SIG-M5 (cell line): ENCODE data around the gene XCR1.
"Not testable (repeated sequence)": the region's sequence is repeated elsewhere in the genome, so short reads cannot be mapped to it uniquely, and the experiment has no call there.

Experiments used
- DNase-seq: peaks from one replicate; lab custom pipeline; 2025; lab: John Stamatoyannopoulos, UW

The XCR1 gene

GRCh38 chr3:46027021-46027705 lies at the start of gene XCR1:
TSS of gene XCR1 (minus strand) at chr3:46027483. CDS start at chr3:46021947, 5,536 bp downstream.
- no peak for DNase-seq

DNA sequence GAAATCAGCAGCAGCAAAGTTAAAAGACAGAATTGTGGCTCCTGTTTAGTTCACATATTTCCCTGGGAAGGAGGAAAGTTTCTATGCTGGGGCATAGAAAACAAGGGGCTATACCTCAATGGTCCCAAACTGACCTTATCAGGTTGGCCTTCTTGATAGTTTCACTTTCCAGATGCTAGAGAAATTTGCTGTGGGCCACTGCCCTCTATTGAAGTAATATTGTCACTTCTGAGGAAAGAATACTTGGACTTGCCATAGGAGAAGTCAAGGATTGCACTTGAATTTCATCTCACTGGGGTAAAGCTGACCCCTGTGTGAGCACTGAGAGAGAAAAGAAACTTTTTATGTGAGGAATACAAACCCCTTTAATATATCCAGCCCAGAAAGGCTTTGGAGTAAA lies 49.3 kb upstream of the XCR1 start:
- DNase-seq: no peak

- no peak for DNase-seq
Observed at GRCh38 chr3:46075816-46076215, 48.5 kb upstream of the XCR1 start.

GRCh38 chr3:46071222-46071858 lies 44.1 kb upstream of the XCR1 start:
- DNase-seq: no peak

- DNase-seq: no peak
Observed at GRCh38 chr3:46070595-46071093, 43.4 kb upstream of the XCR1 start.

DNA sequence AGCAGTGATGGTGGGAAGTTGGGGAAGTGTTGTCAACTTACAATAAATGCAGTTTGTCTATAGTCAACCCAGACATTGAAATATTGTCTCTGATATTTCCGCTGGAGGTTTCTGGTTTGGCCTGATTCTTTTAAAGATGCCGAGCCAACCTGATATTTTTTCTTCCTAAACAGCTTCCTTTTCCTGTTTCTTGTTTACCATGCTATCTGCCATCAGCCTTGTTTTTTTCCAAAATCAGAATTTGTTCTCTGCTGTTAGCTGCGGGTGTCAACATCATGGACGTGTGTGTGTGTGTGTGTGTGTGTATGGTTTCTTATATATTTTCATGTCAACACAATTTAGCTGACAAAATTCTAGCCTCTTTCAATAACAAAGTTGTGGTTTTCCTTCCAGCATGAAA lies 41.2 kb upstream of the XCR1 start:
- DNase-seq: no peak

- no peak for DNase-seq
Observed at GRCh38 chr3:46067401-46067800, 40.1 kb upstream of the XCR1 start.

DNA sequence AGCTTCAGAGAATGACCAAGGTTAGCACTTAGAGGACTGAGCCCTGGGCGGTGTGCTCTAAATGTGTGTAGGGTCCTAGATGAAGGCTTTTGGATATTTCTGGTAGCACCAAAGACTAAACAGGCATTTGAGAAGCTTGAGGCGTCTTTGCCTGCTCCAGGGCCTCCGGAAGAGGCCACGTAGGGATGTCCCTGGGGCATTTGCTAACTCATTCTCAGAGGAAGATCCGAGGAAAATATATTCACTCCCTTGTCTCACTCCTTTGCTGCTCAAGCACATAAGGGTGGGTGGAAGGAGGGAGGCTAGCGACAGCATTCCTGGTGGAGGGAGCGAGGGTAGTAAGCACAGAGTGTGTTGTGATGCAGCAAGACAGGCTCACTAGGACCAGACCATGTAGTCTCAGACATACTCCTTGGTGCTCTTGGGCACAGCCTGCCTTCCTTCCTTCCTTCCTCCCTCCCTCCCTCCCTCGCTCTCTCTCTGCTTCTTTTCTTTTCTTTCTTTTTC lies 38.5 kb upstream of the XCR1 start:
- no peak for DNase-seq

GRCh38 chr3:46065294-46065705 lies 38.0 kb upstream of the XCR1 start:
- DNase-seq: no peak

DNA sequence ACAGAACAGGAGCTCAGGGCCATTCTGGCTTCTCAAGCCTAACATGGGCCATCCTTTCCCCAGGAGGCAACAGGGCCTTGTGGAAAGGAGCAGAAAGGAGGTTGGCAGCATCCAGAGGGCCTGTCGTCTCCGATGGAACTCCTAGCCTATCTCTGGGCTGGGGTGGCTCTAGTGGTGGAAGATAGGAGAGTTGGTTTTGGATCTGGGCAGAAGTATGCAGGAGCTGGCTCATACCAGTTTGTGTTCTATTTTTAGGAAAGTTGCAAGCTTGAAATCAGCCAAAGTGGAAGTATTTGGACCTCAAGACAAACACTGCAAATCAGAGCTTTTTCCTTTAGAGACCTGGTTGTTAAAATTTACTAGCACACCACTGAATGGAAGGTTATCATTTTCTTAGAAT lies 35.4 kb upstream of the XCR1 start:
- DNase-seq: no peak

DNA sequence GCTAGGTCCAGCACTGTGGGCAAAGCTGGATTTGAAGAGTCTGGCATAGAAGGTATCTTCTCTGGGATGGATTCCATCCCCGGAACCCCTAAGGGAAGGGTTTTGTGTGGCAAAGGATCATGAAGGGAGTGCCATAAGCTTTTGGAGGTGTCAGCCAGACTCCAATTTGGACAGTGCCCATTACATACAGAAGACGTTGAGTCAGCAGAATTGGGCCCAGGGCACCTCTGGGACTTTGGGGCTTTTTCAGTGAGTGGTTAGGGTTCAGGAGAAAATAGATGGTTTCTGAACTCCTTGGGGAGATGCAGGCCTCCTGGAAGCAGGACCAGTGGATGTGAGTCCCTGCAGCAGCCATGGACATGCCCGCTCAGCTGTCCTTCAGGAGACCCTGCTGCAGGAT lies 34.6 kb upstream of the XCR1 start:
- DNase-seq: no peak

GRCh38 chr3:46061108-46061720 lies 33.9 kb upstream of the XCR1 start:
- no peak for DNase-seq

DNA sequence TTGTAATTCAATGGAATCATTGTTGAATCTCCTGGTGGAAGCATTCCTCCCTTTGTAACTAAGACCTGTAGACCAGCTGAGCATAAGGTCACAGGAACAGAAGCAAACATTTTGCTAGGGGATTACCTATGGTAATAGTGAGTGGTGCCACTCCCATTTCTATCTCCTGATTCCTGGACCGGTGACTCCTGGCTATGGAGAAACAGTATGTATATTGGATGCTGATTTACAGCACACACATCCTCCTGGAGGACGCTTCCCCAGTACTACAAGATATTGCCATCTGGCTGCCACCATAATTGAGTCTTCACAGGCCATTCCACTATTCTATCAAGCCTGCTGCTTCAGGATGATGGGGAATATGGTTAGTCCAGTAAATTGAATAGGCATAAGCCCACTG lies 33.3 kb upstream of the XCR1 start:
- no peak for DNase-seq

- DNase-seq: no peak
Observed at GRCh38 chr3:46059432-46059831, 32.1 kb upstream of the XCR1 start.

DNA sequence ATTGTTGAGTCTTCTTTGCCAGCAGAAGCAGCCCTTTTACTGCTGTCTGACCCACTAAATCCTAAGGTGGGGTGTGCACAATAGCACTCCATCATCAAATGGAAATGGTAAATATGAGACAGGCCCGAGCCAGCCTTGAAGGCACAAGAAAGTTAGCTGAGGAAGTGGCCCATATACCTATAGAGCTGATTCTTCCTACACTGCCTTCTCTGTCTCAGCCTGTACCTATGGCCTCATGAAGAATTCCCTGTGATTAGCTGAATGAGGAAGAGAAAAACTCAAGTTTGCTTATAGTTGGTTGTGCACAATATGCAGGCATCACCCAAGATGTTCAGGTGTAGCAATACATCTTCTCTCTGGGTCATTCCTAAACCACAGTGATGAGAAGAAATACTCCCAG lies 31.7 kb upstream of the XCR1 start:
- DNase-seq: no peak

DNA sequence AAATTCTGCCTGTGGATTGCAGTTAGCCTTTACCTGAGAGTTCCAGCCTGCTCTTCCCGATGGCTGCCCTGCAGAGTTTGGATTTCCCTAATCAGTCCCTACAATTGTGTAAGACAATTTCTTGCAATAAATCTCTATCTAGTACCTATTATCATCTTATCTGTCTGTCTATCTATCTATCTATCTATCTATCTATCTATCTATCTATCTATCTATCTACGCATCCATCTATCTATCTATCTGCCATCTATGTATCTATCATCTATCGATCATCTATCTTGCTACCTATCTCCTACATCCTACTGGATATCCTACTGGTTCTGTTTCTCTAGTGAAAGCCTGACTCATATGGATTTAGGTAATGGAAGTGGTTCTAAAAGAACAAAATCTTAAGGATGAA lies 30.4 kb upstream of the XCR1 start:
- DNase-seq: no peak

GRCh38 chr3:46056686-46057085 lies 29.4 kb upstream of the XCR1 start:
- no peak for DNase-seq

DNA sequence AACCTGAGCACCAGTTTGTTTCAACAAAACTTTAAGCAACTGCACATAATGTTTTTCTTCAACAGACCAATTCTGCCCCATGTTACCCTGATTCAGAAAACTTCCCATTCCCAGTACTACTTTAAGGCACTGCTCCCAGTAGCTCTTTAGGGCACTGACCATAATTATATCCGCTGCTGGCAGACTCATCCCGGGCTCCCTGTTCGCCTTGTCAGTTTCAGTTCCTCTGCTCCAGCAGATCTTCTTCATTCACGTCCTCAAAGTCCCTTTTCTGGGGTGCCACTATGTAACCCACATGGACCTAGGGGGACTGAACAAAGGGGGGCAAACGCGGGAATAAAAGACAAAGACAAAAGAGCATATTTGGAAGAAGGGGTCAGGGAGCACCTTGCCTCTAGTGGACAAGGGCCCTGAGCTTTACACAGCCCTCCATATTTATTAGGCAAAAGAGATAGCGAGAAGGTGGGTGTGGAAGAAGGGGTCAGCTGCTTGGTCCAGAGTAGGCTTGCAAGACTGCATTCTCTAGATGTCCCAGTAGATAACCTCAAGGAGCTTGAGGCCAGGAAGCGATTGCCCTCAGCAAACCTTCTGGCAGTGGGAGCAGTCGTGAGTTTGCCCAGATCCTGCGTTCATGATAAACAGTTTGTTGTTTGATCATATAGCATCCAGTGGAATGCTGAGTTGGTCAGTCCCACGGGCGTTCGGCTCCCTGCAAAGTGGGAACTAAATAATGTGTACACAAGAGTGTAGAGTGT lies 26.7 kb upstream of the XCR1 start:
- not testable (repeated sequence) for DNase-seq

GRCh38 chr3:46053265-46053664 lies 26.0 kb upstream of the XCR1 start:
- not testable (repeated sequence) for DNase-seq

DNA sequence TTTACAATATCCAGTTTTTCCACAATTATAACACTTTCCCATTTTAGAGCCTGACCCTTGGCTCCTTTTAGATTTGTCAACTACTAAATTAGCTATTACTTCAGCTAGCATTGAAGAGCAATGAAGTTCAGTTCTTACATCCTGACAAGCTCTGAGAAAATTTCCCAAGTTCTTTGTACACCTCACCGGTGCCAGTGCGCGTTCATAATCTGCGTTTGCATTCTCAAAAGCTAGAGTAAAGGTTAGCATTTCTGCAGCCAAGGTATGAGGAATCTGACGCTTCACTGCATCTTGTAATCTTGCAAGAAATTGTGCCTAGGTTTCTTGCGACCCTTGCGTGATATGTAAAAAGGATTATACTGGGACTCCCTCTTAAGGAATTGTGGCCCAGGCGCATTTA lies 25.2 kb upstream of the XCR1 start:
- no peak for DNase-seq

GRCh38 chr3:46049093-46049492 lies 21.8 kb upstream of the XCR1 start:
- DNase-seq: no peak

DNA sequence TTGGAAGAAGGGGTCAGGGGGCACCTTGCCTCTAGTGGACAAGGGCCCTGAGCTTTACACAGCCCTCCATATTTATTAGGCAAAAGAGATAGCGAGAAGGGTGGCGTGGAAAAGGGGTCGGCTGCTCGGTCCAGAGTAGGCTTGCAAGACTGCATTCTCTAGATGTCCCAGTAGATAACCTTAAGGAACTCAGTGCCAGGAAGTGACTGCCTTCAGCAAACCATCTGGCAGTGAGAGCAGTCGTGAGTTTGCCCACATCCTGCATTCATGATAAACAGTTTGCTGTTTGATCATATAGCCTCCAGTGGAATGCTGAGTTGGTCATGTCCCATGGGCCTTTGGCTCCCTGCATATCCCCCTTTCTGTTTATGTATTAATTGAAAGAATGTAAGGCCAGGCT lies 18.9 kb upstream of the XCR1 start:
- not testable (repeated sequence) for DNase-seq
